HG02938 (cell line): ENCODE data around the gene NOTCH4.
"Not testable (repeated sequence)": the region's sequence is repeated elsewhere in the genome, so short reads cannot be mapped to it uniquely, and the experiment has no call there.

Experiments
- ATAC-seq: cut with Tn5 transposase; IDR thresholded peaks from one replicate; pipeline ENCODE4 v1.9.1; 2021; ENCODE audit warnings: mild to moderate bottlenecking, moderate library complexity; ENCODE audit not compliant: unreplicated experiment

The NOTCH4 gene

DNA sequence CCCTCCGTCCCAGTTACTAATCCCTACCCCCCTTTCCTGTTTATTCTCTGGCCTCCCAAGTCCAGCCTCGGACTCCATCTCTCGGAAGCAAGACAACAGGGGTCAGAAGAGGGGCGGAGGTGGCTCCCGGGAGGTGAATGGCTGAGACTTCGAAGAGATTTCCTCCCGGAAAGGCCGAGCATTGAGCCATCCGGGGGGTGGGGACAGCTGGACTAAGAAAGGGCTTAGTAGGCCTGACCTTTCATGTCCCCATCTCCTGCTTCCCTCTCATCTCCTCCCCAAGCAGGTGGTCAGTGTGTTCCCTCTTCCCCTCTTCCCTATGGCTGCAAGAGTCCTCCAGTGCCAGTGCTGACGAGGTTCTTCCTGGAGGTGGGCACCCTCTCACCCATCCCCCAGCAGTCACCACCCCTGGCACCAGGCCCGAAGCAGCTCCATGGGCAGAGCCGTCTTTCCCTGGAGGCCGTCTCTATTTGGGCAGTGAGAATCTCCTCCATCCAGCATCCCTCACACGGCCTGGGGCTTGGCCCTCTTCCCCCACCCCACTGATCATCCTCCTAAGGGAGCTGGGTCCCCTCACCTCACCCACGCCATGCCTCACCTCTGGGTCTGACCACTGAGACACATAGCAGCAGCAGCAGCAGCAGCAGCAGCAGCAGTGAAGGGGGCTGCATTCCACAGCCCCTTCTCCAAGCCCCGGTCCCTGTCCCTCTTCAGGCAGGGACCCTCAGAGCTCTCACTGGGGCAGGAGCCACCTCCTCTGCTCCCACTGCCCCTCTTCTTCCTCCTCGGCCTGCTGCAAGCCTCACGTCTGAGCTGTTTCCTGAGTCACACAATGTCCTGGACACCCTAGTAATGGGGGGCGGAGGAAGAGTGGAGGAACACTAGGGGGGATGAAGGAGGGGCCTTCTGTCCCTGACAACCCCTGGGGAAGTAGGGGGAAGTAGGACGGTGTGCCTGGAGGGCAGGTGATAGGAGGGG lies at the start of gene NOTCH4:
Gene NOTCH4, minus strand, starts transcription at position 810 of the 978 bp plus-strand sequence. Its CDS starts 139 bp downstream, at position 671.
- ATAC-seq, result no peak

DNA sequence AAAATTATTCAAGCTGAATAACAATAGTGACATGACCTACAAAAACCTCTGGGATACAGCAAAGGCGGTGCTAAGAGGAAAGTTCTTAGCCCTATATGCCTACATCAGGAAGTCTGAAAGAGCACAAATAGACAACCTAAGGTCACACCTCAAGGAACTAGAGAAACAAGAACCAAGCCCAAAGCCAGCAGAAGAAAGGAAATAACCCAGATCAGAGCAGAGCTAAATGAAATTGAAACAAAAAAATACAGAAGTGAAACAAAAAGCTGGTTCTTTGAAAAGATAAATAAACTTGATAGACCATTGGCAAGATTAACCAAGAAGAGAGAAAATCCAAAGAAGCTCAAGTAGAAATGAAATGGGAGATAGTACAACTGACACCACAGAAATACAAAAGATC lies 47.6 kb upstream of the NOTCH4 start:
- no peak for ATAC-seq

GRCh38 chr6:32268459-32268858 lies 44.6 kb upstream of the NOTCH4 start:
- ATAC-seq, result not testable (repeated sequence)

DNA sequence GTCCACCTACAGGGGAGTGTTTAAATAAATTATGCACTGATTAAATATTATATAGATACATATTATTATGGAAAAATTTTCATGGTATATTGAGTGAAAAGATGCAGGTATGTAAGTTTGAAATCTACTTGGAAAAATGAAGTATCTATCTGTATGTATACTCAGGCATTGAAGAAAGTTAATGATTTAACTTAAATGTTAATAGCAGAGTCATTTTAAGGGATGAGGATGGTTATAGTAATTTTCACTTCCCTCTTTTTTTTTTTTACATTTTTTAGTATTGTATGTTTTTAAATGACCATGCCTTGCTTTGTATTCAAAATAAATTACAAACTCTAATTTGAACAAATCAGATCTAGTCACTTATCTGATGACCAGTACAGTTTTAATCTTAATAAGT lies 43.2 kb upstream of the NOTCH4 start:
- no peak for ATAC-seq

- ATAC-seq, result not testable (repeated sequence)
Measured at GRCh38 chr6:32257262-32257661, 33.4 kb upstream of the NOTCH4 start.

GRCh38 chr6:32255199-32256153 lies 31.6 kb upstream of the NOTCH4 start:
- ATAC-seq, result no peak

GRCh38 chr6:32254761-32255198 lies 30.9 kb upstream of the NOTCH4 start:
- no peak for ATAC-seq

DNA sequence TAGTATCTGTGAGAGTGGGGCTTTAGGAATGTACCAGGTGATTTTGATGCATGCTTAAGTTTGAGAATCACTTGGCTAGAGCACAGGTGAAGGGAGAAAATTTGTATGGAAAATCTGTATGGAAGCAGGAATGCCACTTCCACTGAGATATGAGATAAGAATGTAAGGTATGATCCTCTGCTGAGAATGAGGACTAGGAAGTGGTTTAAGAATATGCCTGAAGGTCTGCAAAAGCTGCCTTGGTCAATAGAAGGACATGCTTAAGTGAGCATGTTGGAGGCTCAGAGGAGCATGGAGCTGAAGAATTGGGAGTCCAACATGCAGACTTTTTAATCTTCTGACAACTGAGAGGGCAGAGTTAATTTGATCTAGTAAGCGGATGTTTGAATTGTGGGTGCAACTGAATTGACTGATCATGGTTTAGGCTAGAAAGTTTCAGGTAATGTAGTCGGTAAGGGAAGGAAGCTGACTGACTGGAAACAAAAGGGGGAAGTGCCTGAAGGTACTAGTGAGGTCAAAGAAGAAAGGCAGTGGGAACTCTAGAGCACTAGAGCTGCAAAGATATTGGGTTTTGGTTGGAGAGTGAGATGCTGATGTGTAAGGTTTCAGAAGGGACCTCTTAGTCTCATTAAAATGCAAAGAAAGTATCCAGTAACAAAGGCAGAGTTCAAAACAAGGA lies 28.6 kb upstream of the NOTCH4 start:
- no peak for ATAC-seq

GRCh38 chr6:32249262-32249661 lies 25.4 kb upstream of the NOTCH4 start:
- ATAC-seq, result no peak

GRCh38 chr6:32247401-32247800 lies 23.5 kb upstream of the NOTCH4 start:
- ATAC-seq, result no peak

DNA sequence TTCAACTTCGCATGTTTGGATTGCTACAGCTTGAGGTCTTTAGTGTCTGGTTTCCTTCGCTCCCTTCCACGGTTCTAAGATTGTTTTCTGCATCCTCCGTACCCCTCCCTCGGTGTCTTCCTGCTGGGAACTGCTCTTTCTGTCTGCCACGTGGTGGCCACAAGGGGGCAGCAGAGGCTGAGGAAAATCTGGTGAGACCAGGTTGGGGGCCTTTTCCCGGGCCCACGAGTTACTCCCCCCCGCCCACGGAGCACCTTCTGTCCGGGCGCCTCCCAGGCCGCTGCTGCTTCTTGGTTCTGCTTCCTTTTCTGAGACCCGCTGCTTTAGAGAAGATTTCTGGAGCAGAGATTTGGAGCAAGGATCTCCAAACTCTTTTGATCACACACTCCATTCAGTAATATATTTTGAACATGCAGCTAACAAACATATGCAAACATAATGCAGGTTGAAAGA lies 21.1 kb upstream of the NOTCH4 start:
- no peak for ATAC-seq

DNA sequence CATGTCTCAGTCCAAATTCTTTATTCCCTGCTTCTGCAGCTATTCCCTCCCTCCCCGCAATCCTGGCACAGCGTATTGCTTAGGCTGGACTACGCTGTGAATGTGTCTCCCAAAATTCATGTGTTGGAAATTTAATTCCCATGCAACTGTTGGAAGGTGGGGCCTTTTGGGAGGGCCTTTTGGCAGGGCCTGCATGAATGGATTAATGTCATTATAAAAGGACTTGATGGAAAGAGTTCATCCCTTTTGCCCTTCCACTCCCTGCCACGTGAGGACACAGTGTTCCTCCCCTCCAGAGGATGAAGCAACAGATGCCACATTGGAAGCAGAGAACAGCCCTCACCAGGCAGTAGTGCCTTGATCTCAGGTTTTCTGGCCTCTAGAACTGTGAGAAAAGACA lies 20.4 kb upstream of the NOTCH4 start:
- no peak for ATAC-seq

GRCh38 chr6:32242318-32242813 lies 18.5 kb upstream of the NOTCH4 start:
- ATAC-seq, result not testable (repeated sequence)

DNA sequence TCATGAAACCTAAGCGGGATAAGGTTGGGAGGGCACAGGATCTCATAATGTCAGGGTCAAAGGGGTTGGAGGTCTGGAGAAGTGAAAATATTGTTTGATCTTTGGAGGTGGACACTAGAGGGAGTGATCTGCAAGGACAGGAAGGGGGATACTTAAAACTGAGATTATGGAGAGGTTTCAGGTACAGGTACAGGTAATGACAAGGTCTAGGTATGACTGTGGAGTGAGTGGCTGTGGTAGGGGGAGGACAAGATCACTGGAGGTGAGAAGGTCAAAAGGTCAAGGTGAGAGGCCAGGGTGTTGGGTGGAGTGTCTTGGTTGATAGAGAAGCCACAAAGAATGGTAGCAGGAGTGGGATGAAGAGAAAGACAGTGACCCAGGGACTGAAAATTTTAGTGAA lies 16.8 kb upstream of the NOTCH4 start:
- ATAC-seq, result no peak

DNA sequence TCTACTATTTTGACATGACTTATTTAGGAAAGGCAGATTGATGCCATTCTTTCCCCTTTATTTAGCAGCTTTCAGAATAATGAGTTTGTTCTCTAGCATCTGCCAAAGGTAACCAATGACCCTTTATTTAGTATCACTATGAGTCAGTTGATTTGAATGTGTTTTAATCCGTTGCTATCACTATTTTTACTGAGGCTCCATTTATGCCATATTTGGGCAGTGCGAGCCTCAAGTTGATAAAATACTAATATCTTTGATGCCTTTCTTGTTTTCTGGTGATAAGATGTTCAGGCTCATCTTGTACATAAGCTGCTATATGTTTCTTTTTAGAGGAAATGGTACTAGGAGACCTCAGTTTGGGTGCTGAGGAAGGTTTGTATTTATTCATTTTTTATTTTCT lies 15.6 kb upstream of the NOTCH4 start:
- ATAC-seq, result no peak

DNA sequence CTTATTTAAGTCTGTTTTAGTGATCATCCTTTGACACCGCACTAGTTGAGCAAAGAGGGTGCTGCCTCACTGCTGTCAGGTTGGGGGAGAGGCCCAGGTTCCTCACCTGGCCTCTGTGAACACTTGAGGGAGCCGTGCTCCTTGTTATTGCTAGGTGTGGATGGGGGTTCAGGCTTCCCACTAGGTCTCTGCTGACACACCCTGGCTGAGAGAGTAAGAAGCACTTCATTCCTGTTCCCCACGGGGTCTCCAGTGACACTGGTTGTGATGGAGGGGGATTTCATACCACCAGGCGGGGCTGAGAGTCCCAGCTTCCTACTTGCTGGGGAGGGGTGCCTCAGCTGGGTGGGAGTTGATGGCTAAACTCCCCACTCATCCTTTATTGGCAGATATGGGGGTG lies 11.1 kb upstream of the NOTCH4 start:
- ATAC-seq, result no peak

DNA sequence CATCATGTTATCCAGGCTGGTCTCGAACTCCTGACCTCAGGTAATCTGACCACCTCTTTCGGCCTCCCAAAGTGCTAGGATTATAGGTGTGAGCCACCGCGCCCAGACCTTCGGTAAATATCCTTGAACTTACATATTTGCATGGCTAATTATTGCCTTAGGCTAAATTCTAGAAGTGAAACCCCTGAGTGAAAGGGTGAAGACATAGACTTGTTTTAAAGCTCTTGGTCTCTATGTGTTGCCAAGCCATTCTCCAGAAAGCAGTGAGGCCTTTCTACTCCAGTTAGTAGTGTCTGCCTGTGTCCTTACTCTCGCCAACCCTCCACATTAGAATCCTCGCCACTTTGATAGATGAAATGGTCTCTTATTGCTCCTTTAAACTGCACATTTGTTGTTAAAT lies 2.6 kb upstream of the NOTCH4 start:
- ATAC-seq, result no peak

DNA sequence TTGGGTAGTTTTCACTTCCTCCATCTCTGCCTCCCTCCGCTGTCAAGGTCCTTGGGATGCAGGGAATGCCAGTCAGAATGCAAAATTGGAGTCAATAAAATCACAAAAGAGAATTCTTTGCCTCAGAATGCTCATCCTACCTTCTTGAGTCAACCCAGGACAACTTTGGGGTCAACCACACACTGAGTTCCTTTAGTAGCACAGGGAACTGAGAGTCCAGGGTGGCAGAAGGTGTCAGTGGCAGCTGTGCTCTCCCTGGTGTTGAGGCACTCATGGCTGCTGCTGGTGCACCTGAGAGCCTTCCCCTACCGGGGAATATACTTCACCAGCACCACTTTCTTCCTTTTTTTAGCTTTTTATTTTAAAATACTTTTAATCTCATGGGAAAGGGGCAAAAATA lies 829 bp upstream of the NOTCH4 start:
- no peak for ATAC-seq

GRCh38 chr6:32222333-32223230 lies 1.3 kb downstream of the NOTCH4 start:
- ATAC-seq, result no peak

- no peak for ATAC-seq
Measured at GRCh38 chr6:32220021-32220420, 3.8 kb downstream of the NOTCH4 start.
